ENCODE results near the gene RMI1.
A peak's percentile ranks its signal among the peaks of the same experiment; 100 is the strongest.

The RMI1 gene

DNA sequence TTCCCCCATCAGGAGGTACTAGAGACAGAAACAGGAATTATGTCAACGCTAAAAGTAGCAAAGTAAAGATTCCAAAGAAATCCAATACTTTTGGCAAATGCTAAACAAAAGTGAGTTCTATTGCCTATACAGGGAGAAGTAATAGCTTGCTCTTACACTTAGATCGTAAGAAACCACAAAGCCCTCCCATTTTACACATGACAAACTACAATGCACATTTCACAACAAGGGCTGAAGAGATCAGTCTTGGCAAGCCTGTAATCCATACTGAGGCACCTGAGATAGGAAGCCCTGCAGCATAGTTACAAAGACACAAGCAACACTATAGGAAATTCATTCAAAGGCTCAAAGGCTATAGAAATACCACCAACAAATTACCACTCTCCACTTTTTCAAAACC is 8.3 kb upstream of the RMI1 start:
- Histone ChIP-seq H3K27me3 (ENCODE audit: control insufficient read depth, insufficient read depth, low read length) (no peaks in the 10 kb centered on the region), H3K27ac (ENCODE audit: low read length) (no peak overlapping the region), H3K4me1 (ENCODE audit: control insufficient read depth, low read depth, low read length) (no peaks in the 10 kb centered on the region)

GRCh38 chr9:83975300-83975699 is 5.3 kb upstream of the RMI1 start:
- Histone ChIP-seq H3K4me1 (ENCODE audit: control insufficient read depth, low read depth, low read length) (peaks cover 6% of the 10 kb centered on the region), H3K27me3 (ENCODE audit: control insufficient read depth, insufficient read depth, low read length) (no peaks in the 10 kb centered on the region), H3K4me3 (ENCODE audit: low read length) (no peak overlapping the region), H3K36me3 (ENCODE audit: control insufficient read depth, low read depth, low read length) (peaks cover 88% of the 10 kb centered on the region), H3K9ac (ENCODE audit: low read length) (no peak overlapping the region), H3K9me3 (ENCODE audit: control insufficient read depth, low read depth, low read length) (no peaks in the 10 kb centered on the region), H3K27ac (ENCODE audit: low read length) (no peak overlapping the region)

More for the DNA sequence above, 8.3 kb upstream of the RMI1 start:
- no peak overlapping the region for H3K4me3 ChIP-seq (ENCODE audit: low read length)
- no peaks in the 10 kb centered on the region for H3K9me3 ChIP-seq (ENCODE audit: control insufficient read depth, low read depth, low read length)
- H3K9ac ChIP-seq (ENCODE audit: low read length): no peak overlapping the region
- H3K36me3 ChIP-seq (ENCODE audit: control insufficient read depth, low read depth, low read length): peaks cover 99% of the 10 kb centered on the region

DNA sequence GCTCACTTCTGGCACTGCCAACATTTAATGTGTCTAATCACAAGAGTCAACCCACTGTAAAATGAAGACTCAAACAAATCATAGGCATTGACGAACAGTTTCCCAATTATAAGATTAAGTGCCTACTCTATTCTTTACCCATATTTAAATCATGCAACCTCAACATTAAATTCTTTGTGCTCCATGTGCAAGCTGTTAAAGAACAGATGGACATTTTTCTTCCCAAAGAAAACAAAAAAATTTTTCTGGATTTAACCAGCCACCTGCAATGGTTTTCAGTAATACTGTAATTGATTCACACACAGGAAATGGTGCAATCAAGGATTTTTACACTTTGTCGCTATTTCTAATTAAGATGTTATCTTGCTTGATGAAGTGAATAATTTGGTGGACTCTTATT is 4.2 kb upstream of the RMI1 start:
- Histone ChIP-seq H3K27ac (ENCODE audit: low read length) (no peak overlapping the region), H3K9me3 (ENCODE audit: control insufficient read depth, low read depth, low read length) (no peaks in the 10 kb centered on the region), H3K9ac (ENCODE audit: low read length) (no peak overlapping the region), H3K4me1 (ENCODE audit: control insufficient read depth, low read depth, low read length) (peaks cover 6% of the 10 kb centered on the region), H3K27me3 (ENCODE audit: control insufficient read depth, insufficient read depth, low read length) (no peaks in the 10 kb centered on the region), H3K36me3 (ENCODE audit: control insufficient read depth, low read depth, low read length) (peaks cover 77% of the 10 kb centered on the region), H3K4me3 (ENCODE audit: low read length) (no peak overlapping the region)

DNA sequence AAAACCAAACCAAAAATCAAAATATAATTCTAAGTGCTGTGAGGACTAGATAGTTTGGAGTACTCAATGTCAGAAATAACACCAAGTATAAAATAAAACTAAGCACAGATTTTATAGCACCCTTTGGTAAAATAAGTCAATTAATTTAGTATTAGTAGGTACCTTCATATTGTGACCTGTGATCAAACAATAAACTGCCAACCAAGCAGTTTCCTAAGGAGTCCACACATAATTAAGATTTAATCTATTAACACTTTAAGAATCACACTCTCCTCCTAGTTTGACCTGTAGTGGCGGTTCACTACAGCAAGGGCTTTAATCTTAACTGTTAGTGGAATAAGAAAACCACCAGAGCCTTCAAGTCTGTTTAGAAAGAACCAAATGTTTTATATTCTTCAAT is 3.4 kb upstream of the RMI1 start:
- Histone ChIP-seq H3K9ac (ENCODE audit: low read length) (peak overlapping the region; percentile 100), H3K27me3 (ENCODE audit: control insufficient read depth, insufficient read depth, low read length) (no peaks in the 10 kb centered on the region), H3K9me3 (ENCODE audit: control insufficient read depth, low read depth, low read length) (no peaks in the 10 kb centered on the region), H3K27ac (ENCODE audit: low read length) (no peak overlapping the region), H3K36me3 (ENCODE audit: control insufficient read depth, low read depth, low read length) (peaks cover 69% of the 10 kb centered on the region), H3K4me3 (ENCODE audit: low read length) (peak overlapping the region; percentile 98), H3K4me1 (ENCODE audit: control insufficient read depth, low read depth, low read length) (peaks cover 10% of the 10 kb centered on the region)

- Histone ChIP-seq H3K9ac (ENCODE audit: low read length) (peak overlapping the region; percentile 100), H3K27me3 (ENCODE audit: control insufficient read depth, insufficient read depth, low read length) (no peaks in the 10 kb centered on the region), H3K27ac (ENCODE audit: low read length) (peak overlapping the region; percentile 100), H3K4me1 (ENCODE audit: control insufficient read depth, low read depth, low read length) (peaks cover 23% of the 10 kb centered on the region), H3K9me3 (ENCODE audit: control insufficient read depth, low read depth, low read length) (no peaks in the 10 kb centered on the region), H3K36me3 (ENCODE audit: control insufficient read depth, low read depth, low read length) (peaks cover 49% of the 10 kb centered on the region), H3K4me3 (ENCODE audit: low read length) (peak overlapping the region; percentile 98)
These were observed 1.4 kb upstream of the RMI1 start for GRCh38 chr9:83978992-83979811.

- Histone ChIP-seq H3K9me3 (ENCODE audit: control insufficient read depth, low read depth, low read length) (no peaks in the 10 kb centered on the region), H3K4me3 (ENCODE audit: low read length) (peak within 1 kb of the TSS; percentile 98), H3K9ac (ENCODE audit: low read length) (peak within 1 kb of the TSS; percentile 100), H3K36me3 (ENCODE audit: control insufficient read depth, low read depth, low read length) (peaks cover 42% of the 10 kb centered on the region), H3K27me3 (ENCODE audit: control insufficient read depth, insufficient read depth, low read length) (no peaks in the 10 kb centered on the region), H3K4me1 (ENCODE audit: control insufficient read depth, low read depth, low read length) (peaks cover 23% of the 10 kb centered on the region), H3K27ac (ENCODE audit: low read length) (peak within 1 kb of the TSS; percentile 100)
These were observed 702 bp upstream of the RMI1 start, which contains the start of gene HNRNPK for GRCh38 chr9:83979812-83980394. HNRNPK (minus strand) TSS chr9:83980215; CDS start chr9:83978252, 1,963 bp downstream.

- H3K9me3 ChIP-seq (ENCODE audit: control insufficient read depth, low read depth, low read length): no peaks in the 10 kb centered on the region
- H3K27ac ChIP-seq (ENCODE audit: low read length): peak overlapping the region; percentile 100
- peaks cover 28% of the 10 kb centered on the region for H3K36me3 ChIP-seq (ENCODE audit: control insufficient read depth, low read depth, low read length)
- H3K9ac ChIP-seq (ENCODE audit: low read length): peak overlapping the region; percentile 100
- peak overlapping the region; percentile 98 for H3K4me3 ChIP-seq (ENCODE audit: low read length)
- no peaks in the 10 kb centered on the region for H3K27me3 ChIP-seq (ENCODE audit: control insufficient read depth, insufficient read depth, low read length)
- H3K4me1 ChIP-seq (ENCODE audit: control insufficient read depth, low read depth, low read length): peaks cover 23% of the 10 kb centered on the region
These were observed 694 bp downstream of the RMI1 start for GRCh38 chr9:83981126-83981871.

DNA sequence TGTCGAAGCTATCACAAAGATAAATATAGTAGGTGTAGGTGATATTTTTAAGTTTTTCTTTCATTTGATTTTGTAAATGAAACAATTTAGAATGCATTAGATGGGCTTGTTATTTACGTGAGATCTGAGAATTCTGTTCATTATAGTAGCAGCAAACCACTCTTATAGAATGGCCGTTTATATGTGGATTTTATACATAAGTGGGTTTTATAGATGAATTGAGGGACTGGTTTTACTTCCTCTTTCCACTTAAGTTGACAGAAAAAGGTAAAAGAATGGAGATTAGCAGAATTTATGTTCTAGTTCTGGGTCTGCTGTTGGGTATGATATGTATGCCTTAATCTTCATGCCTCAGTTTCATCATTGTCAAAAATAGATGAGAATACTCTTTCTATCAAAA is 5.6 kb downstream of the RMI1 start:
- Histone ChIP-seq H3K9ac (ENCODE audit: low read length) (no peak overlapping the region), H3K9me3 (ENCODE audit: control insufficient read depth, low read depth, low read length) (no peaks in the 10 kb centered on the region), H3K36me3 (ENCODE audit: control insufficient read depth, low read depth, low read length) (peaks cover 11% of the 10 kb centered on the region), H3K27ac (ENCODE audit: low read length) (no peak overlapping the region), H3K4me3 (ENCODE audit: low read length) (no peak overlapping the region), H3K4me1 (ENCODE audit: control insufficient read depth, low read depth, low read length) (peaks cover 16% of the 10 kb centered on the region), H3K27me3 (ENCODE audit: control insufficient read depth, insufficient read depth, low read length) (no peaks in the 10 kb centered on the region)

DNA sequence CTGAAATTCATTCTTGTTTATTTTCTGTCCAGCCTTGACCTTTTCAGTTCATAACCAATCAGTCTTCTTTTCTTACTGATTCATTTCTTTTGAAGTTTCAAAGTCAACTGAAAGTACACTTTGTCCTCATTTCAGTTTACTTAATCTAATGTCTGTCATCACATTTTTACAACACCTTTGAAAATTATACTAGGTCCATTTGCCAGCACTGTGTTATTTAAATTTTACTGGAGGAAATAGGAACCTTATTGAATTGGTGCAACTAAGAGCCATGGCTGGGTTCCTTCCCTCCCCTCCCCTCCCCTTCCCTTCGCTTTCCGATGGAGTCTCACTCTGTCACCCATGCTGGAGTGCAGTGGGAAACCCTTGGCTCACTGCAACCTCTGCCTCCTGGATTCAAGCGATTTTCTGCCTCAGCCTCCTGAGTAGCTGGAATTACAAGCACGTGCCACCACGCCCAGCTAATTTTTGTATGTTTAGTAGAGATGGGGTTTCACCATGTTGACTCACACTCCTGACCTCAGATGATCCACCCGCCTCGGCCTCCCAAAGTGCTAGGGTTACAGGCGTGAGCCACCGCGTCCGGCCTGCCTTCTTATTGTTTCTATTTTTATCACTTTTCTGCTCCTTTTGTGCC is 6.3 kb downstream of the RMI1 start:
- Histone ChIP-seq H3K27ac (ENCODE audit: low read length) (no peak overlapping the region), H3K4me1 (ENCODE audit: control insufficient read depth, low read depth, low read length) (peaks cover 16% of the 10 kb centered on the region), H3K27me3 (ENCODE audit: control insufficient read depth, insufficient read depth, low read length) (no peaks in the 10 kb centered on the region), H3K36me3 (ENCODE audit: control insufficient read depth, low read depth, low read length) (peaks cover 11% of the 10 kb centered on the region), H3K4me3 (ENCODE audit: low read length) (no peak overlapping the region), H3K9ac (ENCODE audit: low read length) (no peak overlapping the region), H3K9me3 (ENCODE audit: control insufficient read depth, low read depth, low read length) (no peaks in the 10 kb centered on the region)

GRCh38 chr9:83987402-83987791 is 6.8 kb downstream of the RMI1 start:
- no peak overlapping the region for H3K9ac ChIP-seq (ENCODE audit: low read length)
- H3K27ac ChIP-seq (ENCODE audit: low read length): no peak overlapping the region
- peaks cover 12% of the 10 kb centered on the region for H3K4me1 ChIP-seq (ENCODE audit: control insufficient read depth, low read depth, low read length)
- H3K4me3 ChIP-seq (ENCODE audit: low read length): no peak overlapping the region
- H3K36me3 ChIP-seq (ENCODE audit: control insufficient read depth, low read depth, low read length): peaks cover 11% of the 10 kb centered on the region
- no peaks in the 10 kb centered on the region for H3K27me3 ChIP-seq (ENCODE audit: control insufficient read depth, insufficient read depth, low read length)
- no peaks in the 10 kb centered on the region for H3K9me3 ChIP-seq (ENCODE audit: control insufficient read depth, low read depth, low read length)

- peaks cover 11% of the 10 kb centered on the region for H3K36me3 ChIP-seq (ENCODE audit: control insufficient read depth, low read depth, low read length)
- H3K9me3 ChIP-seq (ENCODE audit: control insufficient read depth, low read depth, low read length): no peaks in the 10 kb centered on the region
- no peak overlapping the region for H3K27ac ChIP-seq (ENCODE audit: low read length)
These were observed 7.8 kb downstream of the RMI1 start for GRCh38 chr9:83988411-83988810.

More at GRCh38 chr9:83988411-83988810, 7.8 kb downstream of the RMI1 start:
- Histone ChIP-seq H3K27me3 (ENCODE audit: control insufficient read depth, insufficient read depth, low read length) (no peaks in the 10 kb centered on the region), H3K4me3 (ENCODE audit: low read length) (no peak overlapping the region), H3K9ac (ENCODE audit: low read length) (no peak overlapping the region), H3K4me1 (ENCODE audit: control insufficient read depth, low read depth, low read length) (peaks cover 2% of the 10 kb centered on the region)
